IMR-90 (cell line): ENCODE data around the gene GCN1. TPM values are rescaled to one million over a fixed set of nuclear protein-coding genes. Genes with fewer than 3 reads are reported as not detected.

Experiments
- ATAC-seq: fragments of 200-7000 bp; cut with Tn5 transposase; 2 replicates; pipeline ENCODE4 v1.9.1; 2020; ENCODE audit warnings: low read depth, mild to moderate bottlenecking, moderate library complexity
- BruUV-seq: library from RNA; stranded (reverse); fragments of 400-500 nt; replicated peaks from 2 replicates; lab custom pipeline; 2021; lab: Mats Ljungman, UMichigan
- CTCF ChIA-PET: fragments of 300-600 bp; formaldehyde crosslinking; extraction: SDS; loops from one replicate; lab custom pipeline; 2021; ENCODE audit warnings: antibody characterized with exemption; lab: Yijun Ruan, JAX
- POLR2A ChIA-PET: fragments of 300-600 bp; sonication (Branson Sonifier 250); formaldehyde crosslinking; loops from one replicate; lab custom pipeline; 2022; ENCODE audit warnings: antibody characterized with exemption; ENCODE audit not compliant: unreplicated experiment; lab: Charles Lee
- DNase-seq: peaks from one replicate; pipeline ENCODE4 v3.0.0; 2013
- H2AFZ ChIP-seq: replicated peaks from 2 replicates; pipeline ENCODE3; 2013; ENCODE audit warnings: low read length, mild to moderate bottlenecking; ENCODE audit not compliant: poor library complexity
- H2AK5ac ChIP-seq: 2 replicates; pipeline ENCODE4 v1.6.1; 2013; ENCODE audit warnings: low read depth, low read length, inconsistent platforms
- H2AK9ac ChIP-seq: replicated peaks from 2 replicates; pipeline ENCODE3; 2013; ENCODE audit warnings: mild to moderate bottlenecking, low read depth, low read length, moderate library complexity; ENCODE audit not compliant: poor library complexity
- H2BK120ac ChIP-seq: 2 replicates; pipeline ENCODE4 v1.6.1; 2013; ENCODE audit warnings: low read depth, low read length, inconsistent platforms
- H2BK15ac ChIP-seq: 3 replicates; pipeline ENCODE4 v1.6.1; 2013; ENCODE audit warnings: low read depth, low read length, inconsistent platforms
- H2BK20ac ChIP-seq: 2 replicates; pipeline ENCODE4 v1.6.1; 2013; ENCODE audit warnings: low read depth, mild to moderate bottlenecking, inconsistent platforms, low read length, moderate library complexity
- H2BK5ac ChIP-seq: 2 replicates; pipeline ENCODE4 v1.6.1; 2013; ENCODE audit warnings: mild to moderate bottlenecking, low read depth, low read length, inconsistent platforms; ENCODE audit not compliant: poor library complexity, severe bottlenecking
- H3K14ac ChIP-seq: replicated peaks from 2 replicates; pipeline ENCODE4 v1.6.1; 2013; ENCODE audit warnings: low read depth, low read length, inconsistent platforms
- H3K18ac ChIP-seq: 2 replicates; pipeline ENCODE4 v1.6.1; 2013; ENCODE audit warnings: low read depth, low read length, control low read depth
- H3K23ac ChIP-seq: 2 replicates; pipeline ENCODE4 v1.6.1; 2013; ENCODE audit warnings: low read depth, low read length, inconsistent platforms
- H3K27ac ChIP-seq: 2 replicates; pipeline ENCODE4 v1.5.1; 2013; ENCODE audit warnings: mild to moderate bottlenecking, control low read depth, low read length; ENCODE audit not compliant: insufficient read depth
- H3K27me3 ChIP-seq: 2 replicates; pipeline ENCODE4 v1.6.1; 2013; ENCODE audit warnings: low read length; ENCODE audit not compliant: control insufficient read depth, insufficient read depth
- H3K36me3 ChIP-seq: 2 replicates; pipeline ENCODE4 v1.6.1; 2013; ENCODE audit warnings: low read length, mixed read lengths; ENCODE audit not compliant: control insufficient read depth, insufficient read depth
- H3K4ac ChIP-seq: 2 replicates; pipeline ENCODE4 v1.6.1; 2013; ENCODE audit warnings: low read depth, low read length, inconsistent platforms
- H3K4me1 ChIP-seq: 2 replicates; pipeline ENCODE4 v1.6.1; 2013; ENCODE audit warnings: low read length, mixed read lengths; ENCODE audit not compliant: control insufficient read depth, insufficient read depth
- H3K4me2 ChIP-seq: 2 replicates; pipeline ENCODE4 v1.6.1; 2013; ENCODE audit warnings: low read depth, mild to moderate bottlenecking, control low read depth, low read length, moderate library complexity
- H3K4me3 ChIP-seq: 2 replicates; pipeline ENCODE4 v1.5.1; 2013; ENCODE audit warnings: low read depth, mild to moderate bottlenecking, control low read depth, low read length, moderate library complexity; ENCODE audit not compliant: insufficient read depth
- H3K56ac ChIP-seq: 2 replicates; pipeline ENCODE4 v1.6.1; 2013; ENCODE audit warnings: low read length, inconsistent platforms; ENCODE audit not compliant: insufficient read depth; ENCODE audit errors: extremely low read depth
- H3K79me1 ChIP-seq, 2 experiments: 2 replicates each; pipeline ENCODE4 v1.6.1; 2013; ENCODE audit warnings: low read length in 2 of 2, inconsistent platforms in 1 of 2, low read depth in 1 of 2
- H3K9ac ChIP-seq: 2 replicates; pipeline ENCODE4 v1.6.1; 2013; ENCODE audit warnings: low read depth, low read length, control low read depth
- H3K9me1 ChIP-seq: 2 replicates; pipeline ENCODE4 v1.6.1; 2013; ENCODE audit warnings: low read length, inconsistent platforms; ENCODE audit not compliant: insufficient read depth
- H3K9me3 ChIP-seq: 2 replicates; pipeline ENCODE4 v1.6.1; 2013; ENCODE audit warnings: low read length; ENCODE audit not compliant: control insufficient read depth, insufficient read depth
- H4K20me1 ChIP-seq: 2 replicates; pipeline ENCODE4 v1.6.1; 2013; ENCODE audit warnings: low read length, inconsistent platforms; ENCODE audit not compliant: insufficient read depth
- H4K5ac ChIP-seq: 2 replicates; pipeline ENCODE4 v1.6.1; 2013; ENCODE audit warnings: mild to moderate bottlenecking, low read depth, low read length, control low read depth
- H4K8ac ChIP-seq, 2 experiments: 2 replicates each; pipeline ENCODE4 v1.6.1; 2013; ENCODE audit warnings: low read depth in 2 of 2, low read length in 2 of 2, control low read depth in 1 of 2, inconsistent platforms in 1 of 2
- H4K91ac ChIP-seq: 2 replicates; pipeline ENCODE4 v1.6.1; 2013; ENCODE audit warnings: low read depth, low read length, inconsistent platforms; ENCODE audit not compliant: insufficient read depth
- MXI1 ChIP-seq: IDR thresholded peaks from 2 replicates; pipeline ENCODE4 v1.6.1; 2012; ENCODE audit warnings: low read depth, mild to moderate bottlenecking, low read length, moderate library complexity, borderline replicate concordance
- SMC3 ChIP-seq: fragments of 150-350 bp; IDR thresholded peaks from 2 replicates; pipeline ENCODE4 v1.6.1; 2016; ENCODE audit warnings: low read depth, mild to moderate bottlenecking, antibody characterized with exemption, low read length, moderate library complexity
- WGBS, 2 experiments: methylation state at CpG; one replicate each; pipeline versions ENCODE4 v1.1.5 to v1.1.7; 2013; ENCODE audit warnings: missing lambda C conversion rate in 2 of 2; ENCODE audit not compliant: insufficient read length in 1 of 2; ENCODE audit errors: extremely low coverage in 2 of 2; 5-methylcytosine and 5-hydroxymethylcytosine counted together
- dilution Hi-C: fragments of 300-500 bp; cut with HindIII; formaldehyde crosslinking; loops from one replicate; pipeline ENCODE4 v1.14.3; 2018; ENCODE audit warnings: low sequenced_read_pairs; ENCODE audit not compliant: unreplicated experiment
- in situ Hi-C: fragments of 300-500 bp; cut with MboI; formaldehyde crosslinking; loops from 3 replicates; pipeline ENCODE4 v1.14.3; 2019; ENCODE audit warnings: low sequenced_read_pairs, inconsistent platforms, mixed read lengths
- intact Hi-C: fragments of 100-400 bp; cut with micrococcal nuclease; formaldehyde crosslinking; loops from 2 replicates; pipeline ENCODE4 v1.10.0; 2022
- polyA plus RNA-seq, 3 experiments: library from polyadenylated mRNA; depleted of rRNA; stranded (reverse); fragments of >200 nt; gene quantifications; 2 replicates each; pipeline ENCODE4 v1.2.3, GENCODE V29; 2012; ENCODE audit warnings: low replicate concordance in 1 of 3
- total RNA-seq: library from RNA; depleted of rRNA; stranded (reverse); fragments of >200 nt; gene quantifications from 2 replicates; pipeline ENCODE4 v1.2.3, GENCODE V29; 2012

GCN1 gene
- total and polyA plus RNA-seq, 2 of the 4 experiments (the other 2 are of a cell fraction): 57.8 to 77.6 TPM

DNA sequence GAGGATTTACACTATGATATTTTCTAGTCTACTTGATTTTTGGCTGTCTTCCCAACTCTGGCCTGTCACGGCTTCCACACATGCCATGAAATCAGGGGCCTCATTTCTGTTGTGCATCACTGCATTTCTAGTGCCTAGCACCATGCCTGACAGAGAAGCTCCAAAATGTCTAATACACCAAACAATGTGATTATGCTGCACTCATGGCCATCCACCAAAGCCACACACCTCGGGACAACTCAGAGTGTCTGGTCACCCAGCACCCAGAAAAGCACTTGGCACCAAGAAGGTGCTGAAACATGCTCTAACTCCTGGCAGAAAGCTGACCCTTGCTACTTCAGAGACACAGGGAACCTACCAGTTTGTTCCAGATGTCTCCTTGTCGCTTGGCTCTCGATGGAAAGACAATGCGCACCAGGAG is 11.3 kb downstream of the GCN1 start:
- TF ChIP-seq SMC3 (no peak), MXI1 (0 out of 2 replicates have a peak, but pooled peaks have one; percentile 44)
- no peak overlapping the region for H4K8ac ChIP-seq
- no peak overlapping the region for H3K56ac ChIP-seq
- 88% methylated on average over 5 of the region's 5 CpGs; no CpG with 5 or more reads in 1 of the 2 experiments for WGBS, 2 experiments
- dilution Hi-C loops (no loop called here), in situ Hi-C loops (loop anchor here (5.0 kb wide), 1 partner anchor 41 kb away; no protein-coding TSS in a partner anchor), intact Hi-C loops (no loop called here)
- H3K9me3 ChIP-seq: no peaks in the 10 kb centered on the region
- H3K18ac ChIP-seq: no peak overlapping the region
- H3K9ac ChIP-seq: no peak overlapping the region
- H4K20me1 ChIP-seq: peaks cover 53% of the 10 kb centered on the region
- H3K4ac ChIP-seq: no peak overlapping the region
- BruUV-seq: no TSS peak
- DNase-seq: peak; percentile 50
- ATAC-seq: peak; percentile 48
- H3K23ac ChIP-seq: no peak overlapping the region
- peaks cover 22% of the 10 kb centered on the region for H3K9me1 ChIP-seq
- no peak overlapping the region for H3K4me2 ChIP-seq
- peak overlapping the region; percentile 26 for H2BK5ac ChIP-seq
- H2AK5ac ChIP-seq: peak overlapping the region; percentile 21; the same call in 1 of the 2 replicates
- peaks cover 8% of the 10 kb centered on the region for H3K4me1 ChIP-seq
- H3K79me1 ChIP-seq: peaks cover 47 to 73% of the 10 kb centered on the region in 2 experiments
- H3K14ac ChIP-seq: no peak overlapping the region
- no peak overlapping the region for H2BK20ac ChIP-seq
- ChIA-PET CTCF (no interaction called here), POLR2A (no interaction called here)
- no peak overlapping the region for H4K5ac ChIP-seq
- H4K91ac ChIP-seq: no peak overlapping the region
- H3K36me3 ChIP-seq: peaks cover 52% of the 10 kb centered on the region
- no peaks in the 10 kb centered on the region for H3K27me3 ChIP-seq
- H2AFZ ChIP-seq: no peak overlapping the region
- H3K27ac ChIP-seq: no peak overlapping the region
- no peak overlapping the region for H2BK120ac ChIP-seq
- H2AK9ac ChIP-seq: peak overlapping the region; percentile 61
- H3K4me3 ChIP-seq: no peak overlapping the region
- no peak overlapping the region for H2BK15ac ChIP-seq
